Mucosa of descending colon (tissue), 3 donors: ENCODE data around the gene STRIT1. TPM values are rescaled to one million over a fixed set of nuclear protein-coding genes. Genes with fewer than 3 reads are reported as not detected.

ENCODE experiments used
- ATAC-seq: fragments of 200-7000 bp; cut with Tn5 transposase; one replicate; pipeline ENCODE4 v1.9.1; 2020; ENCODE audit warnings: mild to moderate bottlenecking, moderate library complexity
- DNase-seq, 3 donors: peaks; one replicate each; pipeline ENCODE4 v3.0.0-alpha.2; 2020
- H3K36me3 ChIP-seq: fragments of 200-600 bp; one replicate; pipeline ENCODE4 v1.8.0; 2021; ENCODE audit warnings: low read depth, mild to moderate bottlenecking
- H3K4me1 ChIP-seq: fragments of 200-600 bp; one replicate; pipeline ENCODE4 v1.8.0; 2021; ENCODE audit warnings: low read depth, mild to moderate bottlenecking
- H3K4me3 ChIP-seq: fragments of 200-600 bp; one replicate; pipeline ENCODE4 v1.8.0; 2021; ENCODE audit warnings: mild to moderate bottlenecking
- H3K9me3 ChIP-seq: fragments of 200-600 bp; one replicate; pipeline ENCODE4 v1.8.0; 2021; ENCODE audit warnings: mild to moderate bottlenecking
- intact Hi-C, 2 donors: fragments of 100-400 bp; cut with DNase I in 1 of 2; cut with micrococcal nuclease in 1 of 2; formaldehyde crosslinking; loops; one replicate each; pipeline versions ENCODE4 v1.11.0 to v1.11.1; 2022; cut with DNase I, micrococcal nuclease
- total RNA-seq, 3 donors: library from RNA; stranded (reverse); fragmentation: NEBNext Ultra II Directional in 2 of 3; extraction: Animal tissue kit (Norgen Biotek cat#: 25700) in 2 of 3; gene quantifications; one replicate each; pipeline versions ENCODE4 v1.2.1 to v1.2.4, GENCODE V29; 2021 to 2023
- TF ChIP-seq, protein P1 (sequence below): fragments of 200-600 bp; IDR thresholded peaks from one replicate; pipeline ENCODE4 v1.8.0; 2022; ENCODE audit warnings: antibody characterized with exemption, mild to moderate bottlenecking
- donor health status: DM: no; HTN: no; CAD: no; lungs with moderate emphysema.
- donor health status: DM: no; HTN: no; CAD: no.
- donor health status: DM: no; HTN: yes; CAD: no.

STRIT1 gene
- total RNA-seq, 3 donors from 2014 or later = not detected

DNA sequence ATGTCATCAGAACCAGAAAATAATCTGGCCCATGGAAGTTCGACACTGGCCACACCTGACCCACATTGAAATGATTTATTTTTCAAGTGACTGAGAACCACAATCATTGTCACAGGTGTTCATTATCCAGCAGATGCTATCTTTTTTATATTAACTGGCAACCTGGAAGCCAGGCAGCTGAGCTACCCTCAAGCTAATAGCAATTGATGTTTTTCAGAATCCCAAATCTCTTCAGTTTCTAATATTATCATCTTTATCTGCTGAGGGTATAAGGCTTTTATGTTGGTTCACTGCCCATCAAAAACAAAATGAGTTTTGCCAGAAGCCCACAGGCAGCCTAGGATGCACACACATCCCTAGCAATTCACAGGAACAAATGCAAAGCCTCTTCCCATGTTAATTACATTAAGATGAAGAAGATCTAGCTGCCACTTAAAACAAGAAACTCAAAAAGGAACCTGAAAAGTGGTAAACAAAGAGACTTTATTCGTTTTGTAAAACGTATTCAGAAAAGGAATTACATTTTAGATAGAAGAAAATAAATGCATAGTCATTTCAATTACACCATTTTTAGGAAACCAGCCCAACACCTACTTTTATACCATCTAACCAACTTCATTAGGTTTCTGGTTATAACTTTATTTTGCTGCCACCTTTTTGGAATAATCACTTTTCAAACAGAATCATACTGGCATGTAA is 40.9 kb upstream of the STRIT1 start:
- DNase-seq (no peak), ATAC-seq (no peak)
- Histone ChIP-seq H3K4me3 (no peak overlapping the region), H3K36me3 (no peaks in the 10 kb centered on the region), H3K9me3 (no peaks in the 10 kb centered on the region), H3K4me1 (no peaks in the 10 kb centered on the region)
- TF ChIP-seq, protein P1, sequence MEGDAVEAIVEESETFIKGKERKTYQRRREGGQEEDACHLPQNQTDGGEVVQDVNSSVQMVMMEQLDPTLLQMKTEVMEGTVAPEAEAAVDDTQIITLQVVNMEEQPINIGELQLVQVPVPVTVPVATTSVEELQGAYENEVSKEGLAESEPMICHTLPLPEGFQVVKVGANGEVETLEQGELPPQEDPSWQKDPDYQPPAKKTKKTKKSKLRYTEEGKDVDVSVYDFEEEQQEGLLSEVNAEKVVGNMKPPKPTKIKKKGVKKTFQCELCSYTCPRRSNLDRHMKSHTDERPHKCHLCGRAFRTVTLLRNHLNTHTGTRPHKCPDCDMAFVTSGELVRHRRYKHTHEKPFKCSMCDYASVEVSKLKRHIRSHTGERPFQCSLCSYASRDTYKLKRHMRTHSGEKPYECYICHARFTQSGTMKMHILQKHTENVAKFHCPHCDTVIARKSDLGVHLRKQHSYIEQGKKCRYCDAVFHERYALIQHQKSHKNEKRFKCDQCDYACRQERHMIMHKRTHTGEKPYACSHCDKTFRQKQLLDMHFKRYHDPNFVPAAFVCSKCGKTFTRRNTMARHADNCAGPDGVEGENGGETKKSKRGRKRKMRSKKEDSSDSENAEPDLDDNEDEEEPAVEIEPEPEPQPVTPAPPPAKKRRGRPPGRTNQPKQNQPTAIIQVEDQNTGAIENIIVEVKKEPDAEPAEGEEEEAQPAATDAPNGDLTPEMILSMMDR = no peak
- intact Hi-C loops = no loop called here

DNA sequence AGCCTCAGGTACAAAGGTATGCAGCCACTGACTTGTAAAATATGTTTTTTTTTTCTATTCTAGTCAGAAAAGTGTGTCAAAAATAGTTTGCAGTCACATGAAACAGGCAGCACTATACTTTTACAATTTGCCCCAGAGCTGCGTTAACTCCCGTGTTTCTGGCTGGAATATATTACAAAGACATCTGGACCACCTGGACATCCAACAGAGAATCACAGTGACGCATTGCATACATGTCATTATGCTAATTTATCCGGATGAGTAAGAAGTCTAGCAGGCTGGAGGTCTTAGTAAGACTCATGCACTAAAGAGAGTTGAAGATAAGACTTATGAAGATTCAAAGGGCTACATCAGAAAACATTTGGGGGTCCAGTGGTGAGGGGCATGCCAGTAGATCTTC is 39.2 kb upstream of the STRIT1 start:
- TF ChIP-seq, protein P1 = no peak
- no peak for DNase-seq
- Histone ChIP-seq H3K4me3 (no peak overlapping the region), H3K9me3 (no peaks in the 10 kb centered on the region), H3K4me1 (no peaks in the 10 kb centered on the region), H3K36me3 (no peaks in the 10 kb centered on the region)
- intact Hi-C loops = no loop called here
- no peak for ATAC-seq

DNA sequence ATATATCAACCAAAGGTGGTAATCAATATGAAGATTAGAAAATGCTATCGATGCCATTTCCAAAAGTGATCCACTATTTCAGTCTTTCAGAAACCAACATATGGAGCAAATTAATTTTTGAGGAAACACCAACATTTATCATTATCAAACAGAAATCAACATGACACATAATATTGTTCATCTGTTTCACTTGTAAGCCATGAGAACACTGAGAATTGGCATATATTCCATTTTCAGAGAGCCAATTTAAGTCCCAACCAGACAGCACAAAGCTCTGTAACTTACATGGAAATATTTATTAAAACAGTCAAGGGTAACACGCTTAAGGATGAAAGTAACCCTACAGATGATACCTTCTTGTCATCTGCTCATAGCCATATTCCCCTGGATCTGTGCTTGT is 37.6 kb upstream of the STRIT1 start:
- no peak for DNase-seq
- TF ChIP-seq, protein P1 = no peak
- H3K9me3 ChIP-seq = no peaks in the 10 kb centered on the region
- H3K4me1 ChIP-seq = no peaks in the 10 kb centered on the region
- H3K4me3 ChIP-seq = no peak overlapping the region
- intact Hi-C loops = no loop called here
- no peaks in the 10 kb centered on the region for H3K36me3 ChIP-seq
- ATAC-seq = no peak

DNA sequence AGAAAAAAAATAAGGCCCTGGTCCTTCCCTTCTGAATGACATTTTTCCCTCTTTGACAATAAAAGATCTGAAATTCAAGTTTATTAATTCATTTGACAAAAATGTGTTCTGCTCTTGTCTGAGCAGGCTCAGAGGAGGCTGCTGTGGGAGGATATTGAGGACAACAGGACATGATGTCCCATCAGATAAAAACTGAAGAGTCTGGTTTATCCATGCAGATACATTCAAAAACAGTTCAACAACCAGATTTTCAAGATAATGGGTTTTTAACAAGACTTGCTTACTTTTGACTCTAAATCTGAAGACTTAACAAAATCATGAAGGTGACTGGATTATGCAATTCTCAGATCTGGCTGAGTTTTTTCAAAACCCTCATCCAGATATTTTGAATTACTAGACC is 36.9 kb upstream of the STRIT1 start:
- Histone ChIP-seq H3K9me3 (no peaks in the 10 kb centered on the region), H3K4me1 (no peaks in the 10 kb centered on the region), H3K4me3 (no peak overlapping the region), H3K36me3 (no peaks in the 10 kb centered on the region)
- no peak for DNase-seq
- no peak for ATAC-seq
- intact Hi-C loops = no loop called here
- TF ChIP-seq, protein P1 = no peak

DNA sequence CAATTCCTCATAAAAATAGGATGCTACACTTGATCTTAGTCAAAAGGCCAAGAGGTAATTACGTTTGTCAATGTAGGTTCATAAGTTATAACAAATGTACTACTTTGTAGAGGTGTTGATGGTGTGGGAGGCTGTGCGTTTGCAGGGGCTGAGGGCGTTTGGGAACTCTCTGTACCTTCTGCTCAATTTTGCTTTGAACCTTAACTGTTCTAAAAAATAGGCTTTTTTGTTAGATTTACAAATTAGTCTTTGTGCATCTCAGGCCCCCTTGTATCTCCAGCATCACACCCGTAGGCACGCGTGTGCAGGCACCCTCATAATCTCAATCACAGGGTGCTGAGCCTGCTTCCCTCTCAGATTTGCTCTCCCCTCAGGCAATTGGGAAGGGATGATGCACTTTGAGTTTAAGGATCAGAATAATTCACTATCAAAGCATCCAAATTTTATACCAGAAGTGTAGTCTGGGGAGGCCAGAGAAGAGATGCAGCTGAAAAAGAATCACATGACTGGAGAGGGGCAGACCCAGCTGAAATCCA is 36.1 kb upstream of the STRIT1 start:
- ATAC-seq = no peak
- intact Hi-C loops = loop anchor here in 1 of 2 donors (10.0 kb wide), 1 partner anchor 575 kb away; no protein-coding TSS in a partner anchor

More for the DNA sequence above, 36.1 kb upstream of the STRIT1 start:
- no peak for DNase-seq
- Histone ChIP-seq H3K9me3 (no peaks in the 10 kb centered on the region), H3K4me3 (no peak overlapping the region), H3K36me3 (no peaks in the 10 kb centered on the region), H3K4me1 (no peaks in the 10 kb centered on the region)
- TF ChIP-seq, protein P1 = no peak
